ENCODE data around the gene APOBEC4.

Gene APOBEC4

GRCh38 chr1:183597656-183598347 is 55.3 kb downstream of the APOBEC4 start:
- no peak for DNase-seq

- no peak for DNase-seq
Measured at GRCh38 chr1:183596500-183596899, 56.6 kb downstream of the APOBEC4 start.
